Testis (tissue), 3 donors: ENCODE measurements around the gene HEYL. TPM values are rescaled to one million over a fixed set of nuclear protein-coding genes. Genes with fewer than 3 reads are reported as not detected.

Source experiments
- DNase-seq: peaks from one replicate; pipeline ENCODE4 v3.0.0-alpha.2; 2019
- H3K27ac ChIP-seq, 2 donors: fragments of 200-600 bp; sonication (generic); one replicate each; pipeline ENCODE4 v1.5.1; 2019
- H3K27me3 ChIP-seq: fragments of 200-600 bp; sonication (generic); one replicate; pipeline ENCODE4 v1.5.1; 2019
- H3K36me3 ChIP-seq: fragments of 200-600 bp; sonication (generic); one replicate; pipeline ENCODE4 v1.5.1; 2017; ENCODE audit warnings: low read depth; ENCODE audit errors: missing control alignments
- H3K4me1 ChIP-seq: fragments of 200-600 bp; sonication (generic); one replicate; pipeline ENCODE4 v1.5.1; 2019
- H3K4me3 ChIP-seq, 2 donors: fragments of 200-600 bp; sonication (generic); one replicate each; pipeline ENCODE4 v1.5.1; 2017 to 2019
- H3K9me3 ChIP-seq: fragments of 200-600 bp; sonication (generic); one replicate; pipeline ENCODE4 v1.5.1; 2017
- CTCF ChIP-seq, 3 experiments: fragments of 450-650 bp in 2 of 3; fragments of 200-600 bp in 1 of 3; sonication (generic) in 1 of 3; IDR thresholded peaks; one replicate each; pipeline ENCODE4 v1.5.1; 2016 to 2019; ENCODE audit warnings: antibody characterized with exemption in 3 of 3, mild to moderate bottlenecking in 2 of 3, moderate library complexity in 1 of 3
- POLR2A ChIP-seq: fragments of 450-650 bp; IDR thresholded peaks from one replicate; pipeline ENCODE4 v1.6.1; 2017; ENCODE audit warnings: antibody characterized with exemption, mild to moderate bottlenecking, moderate library complexity
- WGBS, 2 donors: methylation state at CpG; one replicate each; pipeline ENCODE4 v1.1.5; 2018; 5-methylcytosine and 5-hydroxymethylcytosine counted together
- intact Hi-C: fragments of 100-400 bp; cut with DNase I; formaldehyde crosslinking; loops from one replicate; pipeline ENCODE4 v1.15.1; 2023; ENCODE audit warnings: low total_unique reads
- polyA plus RNA-seq: library from polyadenylated mRNA; stranded (reverse); fragments of 350-450 nt; fragmentation: Illumina TruSeq; extraction: RNeasy Lipid Tissue Mini Kit (QIAGEN cat#74804); gene quantifications from one replicate; pipeline ENCODE4 v1.2.3, GENCODE V29; 2014; ENCODE audit warnings: low read depth, low replicate concordance; ENCODE audit not compliant: insufficient read depth
- total RNA-seq, 2 donors: library from RNA; depleted of rRNA; stranded (reverse); fragments of >200 nt; gene quantifications; one replicate each; pipeline ENCODE4 v1.2.3, GENCODE V29; 2016

The HEYL gene
- total and polyA plus RNA-seq, 3 donors from 2014 or later: 44.7 to 55.5 (median 52.8) TPM

- Histone ChIP-seq H3K9me3 (no peaks in the 10 kb centered on the region), H3K27me3 (no peaks in the 10 kb centered on the region), H3K27ac (no peak overlapping the region), H3K4me3 (no peak overlapping the region), H3K36me3 (no peaks in the 10 kb centered on the region), H3K4me1 (peaks cover 19% of the 10 kb centered on the region)
- no peak for DNase-seq
- intact Hi-C loops: no loop called here
- 94 to 96% methylated on average over 2 of the region's 2 CpGs for WGBS, 2 donors
- TF ChIP-seq POLR2A: no peak
- TF ChIP-seq CTCF (IDR thresholded peaks at IDR 0.05): no peak
Observed at GRCh38 chr1:39656391-39656790, 16.9 kb upstream of the HEYL start.

GRCh38 chr1:39655578-39656268 is 16.3 kb upstream of the HEYL start:
- WGBS, 2 donors: 73 to 92% methylated on average over 4 to 5 of the region's 5 CpGs
- no peak for DNase-seq
- H3K9me3 ChIP-seq: no peaks in the 10 kb centered on the region
- H3K4me1 ChIP-seq: peaks cover 19% of the 10 kb centered on the region
- no peaks in the 10 kb centered on the region for H3K27me3 ChIP-seq
- intact Hi-C loops: no loop called here
- no peak overlapping the region for H3K27ac ChIP-seq
- no peaks in the 10 kb centered on the region for H3K36me3 ChIP-seq
- TF ChIP-seq CTCF (IDR thresholded peaks at IDR 0.05) (no peak), POLR2A (no peak)
- no peak overlapping the region for H3K4me3 ChIP-seq

GRCh38 chr1:39654291-39654690 is 14.8 kb upstream of the HEYL start:
- Histone ChIP-seq H3K4me3 (no peak overlapping the region), H3K27me3 (no peaks in the 10 kb centered on the region), H3K4me1 (peaks cover 26% of the 10 kb centered on the region), H3K9me3 (no peaks in the 10 kb centered on the region), H3K36me3 (no peaks in the 10 kb centered on the region), H3K27ac (peak overlapping the region in 1 of 2 donors; percentile 26)
- intact Hi-C loops: no loop called here
- DNase-seq: peak; percentile 34
- WGBS, 2 donors: 48 to 77% methylated on average over 7 of the region's 7 CpGs
- no peak for TF ChIP-seq CTCF (IDR thresholded peaks at IDR 0.05)
- no peak for TF ChIP-seq POLR2A

- no peak overlapping the region for H3K4me3 ChIP-seq
- 21 to 23% methylated on average over 8 of the region's 8 CpGs for WGBS, 2 donors
- peak; percentile 93 for DNase-seq
- no peaks in the 10 kb centered on the region for H3K9me3 ChIP-seq
- H3K36me3 ChIP-seq: no peaks in the 10 kb centered on the region
- intact Hi-C loops: loop anchor here (2.0 kb wide), 1 partner anchor 47 kb away; no protein-coding TSS in a partner anchor
- H3K27me3 ChIP-seq: no peaks in the 10 kb centered on the region
- H3K4me1 ChIP-seq: peaks cover 33% of the 10 kb centered on the region
- peak overlapping the region in 1 of 2 donors; percentile 26 for H3K27ac ChIP-seq
- TF ChIP-seq POLR2A (no peak), CTCF (IDR thresholded peaks at IDR 0.05) (peak; percentile 86 to 96 (median 86))
Observed at GRCh38 chr1:39653546-39654031, 14.1 kb upstream of the HEYL start.

- peaks cover 43% of the 10 kb centered on the region for H3K4me1 ChIP-seq
- 73 to 78% methylated on average over 2 of the region's 2 CpGs for WGBS, 2 donors
- DNase-seq: no peak
- intact Hi-C loops: loop anchor here (2.0 kb wide), 1 partner anchor 46 kb away; no protein-coding TSS in a partner anchor
- H3K9me3 ChIP-seq: no peaks in the 10 kb centered on the region
- H3K27me3 ChIP-seq: no peaks in the 10 kb centered on the region
- no peak for TF ChIP-seq POLR2A
- TF ChIP-seq CTCF (IDR thresholded peaks at IDR 0.05): no peak
- H3K36me3 ChIP-seq: no peaks in the 10 kb centered on the region
- H3K4me3 ChIP-seq: no peak overlapping the region
- peak overlapping the region in 1 of 2 donors; percentile 58 for H3K27ac ChIP-seq
Observed at GRCh38 chr1:39652554-39652953, 13.1 kb upstream of the HEYL start.
